SKM-1 treated with dmso at 0.1 percent for 144 hours (cell line): ENCODE measurements around the gene ALAS1.
"Not testable (repeated sequence)": the region's sequence is repeated elsewhere in the genome, so short reads cannot be mapped to it uniquely, and the experiment has no call there.

Experiments
- DNase-seq: peaks from one replicate; lab custom pipeline; 2025; ENCODE audit not compliant: unreplicated experiment; lab: John Stamatoyannopoulos, UW

ALAS1 gene

GRCh38 chr3:52197842-52198625, at the start of gene ALAS1:
Gene ALAS1, plus strand, starts transcription at chr3:52198160. Its CDS starts 1,082 bp downstream, at chr3:52199242.
- peak; percentile 91 for DNase-seq

- DNase-seq: no peak
These were observed 48.9 kb upstream of the ALAS1 start for GRCh38 chr3:52149021-52149420.

- no peak for DNase-seq
These were observed 48.2 kb upstream of the ALAS1 start for GRCh38 chr3:52149726-52150125.

- DNase-seq: no peak
These were observed 47.6 kb upstream of the ALAS1 start for GRCh38 chr3:52150357-52150756.

GRCh38 chr3:52150860-52151259, 47.1 kb upstream of the ALAS1 start:
- no peak for DNase-seq

GRCh38 chr3:52151991-52152390, 46.0 kb upstream of the ALAS1 start:
- DNase-seq: not testable (repeated sequence)

- no peak for DNase-seq
These were observed 44.4 kb upstream of the ALAS1 start for GRCh38 chr3:52153389-52154096.

- DNase-seq: peak; percentile 95
These were observed 43.5 kb upstream of the ALAS1 start, which contains the start of gene POC1A for GRCh38 chr3:52154135-52155094. Gene POC1A, minus strand, starts transcription at chr3:52154423. Its CDS starts 51 bp downstream, at chr3:52154372.

GRCh38 chr3:52155912-52156311, 42.0 kb upstream of the ALAS1 start:
- DNase-seq: no peak

GRCh38 chr3:52159503-52159902, 38.5 kb upstream of the ALAS1 start:
- DNase-seq: no peak

GRCh38 chr3:52162250-52162872, 35.6 kb upstream of the ALAS1 start:
- DNase-seq: no peak

- no peak for DNase-seq
These were observed 30.7 kb upstream of the ALAS1 start for GRCh38 chr3:52167240-52167639.

- not testable (repeated sequence) for DNase-seq
These were observed 27.7 kb upstream of the ALAS1 start for GRCh38 chr3:52170217-52170616.

GRCh38 chr3:52171514-52172261, 26.3 kb upstream of the ALAS1 start:
- DNase-seq: no peak

- no peak for DNase-seq
These were observed 25.6 kb upstream of the ALAS1 start for GRCh38 chr3:52172262-52172757.

- DNase-seq: no peak
These were observed 24.9 kb upstream of the ALAS1 start for GRCh38 chr3:52173101-52173500.

GRCh38 chr3:52174896-52175295, 23.1 kb upstream of the ALAS1 start:
- no peak for DNase-seq

- no peak for DNase-seq
These were observed 22.4 kb upstream of the ALAS1 start for GRCh38 chr3:52175416-52176179.

GRCh38 chr3:52176180-52176752, 21.7 kb upstream of the ALAS1 start:
- no peak for DNase-seq
